Mesendoderm (in vitro differentiated cells): ENCODE results near the gene CHIT1.
"Not testable (repeated sequence)": the region's sequence is repeated elsewhere in the genome, so short reads cannot be mapped to it uniquely, and the experiment has no call there.

Source experiments
- DNase-seq: peaks from one replicate; pipeline ENCODE4 v3.0.0; 2013
- H2AK5ac ChIP-seq: 2 replicates; pipeline ENCODE4 v1.6.1; 2013; ENCODE audit warnings: low read length, inconsistent platforms
- H2BK120ac ChIP-seq: 2 replicates; pipeline ENCODE4 v1.6.1; 2013; ENCODE audit warnings: low read depth, mild to moderate bottlenecking, low read length, moderate library complexity, mixed read lengths
- H2BK15ac ChIP-seq: replicated peaks from 2 replicates; pipeline ENCODE4 v1.6.1; 2013; ENCODE audit warnings: low read depth, mild to moderate bottlenecking, moderate library complexity
- H2BK5ac ChIP-seq: 2 replicates; pipeline ENCODE4 v1.6.1; 2013; ENCODE audit warnings: low read length, inconsistent platforms
- H3K18ac ChIP-seq: 2 replicates; pipeline ENCODE4 v1.6.1; 2013; ENCODE audit warnings: mild to moderate bottlenecking, low read length, mixed read lengths
- H3K23ac ChIP-seq: one replicate; pipeline ENCODE4 v1.6.1; 2013; ENCODE audit warnings: low read length
- H3K27ac ChIP-seq: 2 replicates; pipeline ENCODE4 v1.5.1; 2013; ENCODE audit warnings: low read depth, mild to moderate bottlenecking, inconsistent platforms, low read length, moderate library complexity
- H3K27me3 ChIP-seq: 2 replicates; pipeline ENCODE4 v1.6.1; 2013; ENCODE audit warnings: low read length, control low read depth, mild to moderate bottlenecking, inconsistent platforms; ENCODE audit not compliant: insufficient read depth, poor library complexity
- H3K36me3 ChIP-seq: 2 replicates; pipeline ENCODE4 v1.6.1; 2013; ENCODE audit warnings: low read length, inconsistent platforms; ENCODE audit not compliant: control insufficient read depth, insufficient read depth
- H3K4ac ChIP-seq: one replicate; pipeline ENCODE4 v1.6.1; 2013; ENCODE audit warnings: low read depth, mild to moderate bottlenecking, low read length, moderate library complexity
- H3K4me1 ChIP-seq: 2 replicates; pipeline ENCODE4 v1.6.1; 2013; ENCODE audit warnings: low read depth, low read length, inconsistent platforms; ENCODE audit not compliant: control insufficient read depth
- H3K4me2 ChIP-seq: 2 replicates; pipeline ENCODE4 v1.6.1; 2013; ENCODE audit warnings: low read length
- H3K4me3 ChIP-seq: 2 replicates; pipeline ENCODE4 v1.5.1; 2013; ENCODE audit warnings: mild to moderate bottlenecking, low read length
- H3K56ac ChIP-seq: one replicate; pipeline ENCODE4 v1.6.1; 2013; ENCODE audit warnings: low read length
- H3K79me1 ChIP-seq: 2 replicates; pipeline ENCODE4 v1.6.1; 2013; ENCODE audit warnings: low read length, inconsistent platforms
- H3K79me2 ChIP-seq: 2 replicates; pipeline ENCODE4 v1.6.1; 2013; ENCODE audit warnings: mild to moderate bottlenecking, low read length; ENCODE audit not compliant: control insufficient read depth, insufficient read depth
- H3K9ac ChIP-seq: 2 replicates; pipeline ENCODE4 v1.6.1; 2013; ENCODE audit warnings: low read length, inconsistent platforms
- H4K5ac ChIP-seq: one replicate; pipeline ENCODE4 v1.6.1; 2013; ENCODE audit warnings: low read length
- H4K8ac ChIP-seq: one replicate; pipeline ENCODE4 v1.6.1; 2013; ENCODE audit warnings: low read depth, mild to moderate bottlenecking, control low read depth, low read length, moderate library complexity
- WGBS: extraction: QIAGEN DNeasy Blood & Tissue Kit; methylation state at CpG from one replicate; pipeline ENCODE4 v1.1.7; 2013; ENCODE audit warnings: low lambda C conversion rate, missing lambda C conversion rate; ENCODE audit not compliant: insufficient coverage; ENCODE audit errors: extremely low coverage; 5-methylcytosine and 5-hydroxymethylcytosine counted together

Gene CHIT1

GRCh38 chr1:203241708-203242107 is 12.2 kb upstream of the CHIT1 start:
- H2AK5ac ChIP-seq, H3K4ac ChIP-seq, H3K9ac ChIP-seq, H2BK15ac ChIP-seq, H3K23ac ChIP-seq, H3K4me1 ChIP-seq, H2BK5ac ChIP-seq, H4K5ac ChIP-seq, DNase-seq, H4K8ac ChIP-seq, H3K79me2 ChIP-seq, H3K27me3 ChIP-seq, H3K4me2 ChIP-seq, H3K79me1 ChIP-seq, H2BK120ac ChIP-seq, H3K56ac ChIP-seq, H3K4me3 ChIP-seq, H3K18ac ChIP-seq, H3K27ac ChIP-seq, H3K36me3 ChIP-seq: not testable (repeated sequence)
- no CpG with 5 or more reads among the region's 5 CpGs for WGBS

GRCh38 chr1:203239526-203240305 is 10.2 kb upstream of the CHIT1 start:
- no peak overlapping the region for H2BK5ac ChIP-seq
- H3K36me3 ChIP-seq: no peaks in the 10 kb centered on the region
- H3K79me1 ChIP-seq: no peaks in the 10 kb centered on the region
- WGBS: no CpG with 5 or more reads among the region's 5 CpGs
- no peak overlapping the region for H3K56ac ChIP-seq
- H4K5ac ChIP-seq: no peak overlapping the region
- H3K27me3 ChIP-seq: no peaks in the 10 kb centered on the region
- H3K4ac ChIP-seq: no peak overlapping the region
- no peak overlapping the region for H3K18ac ChIP-seq
- H3K9ac ChIP-seq: no peak overlapping the region
- H2BK120ac ChIP-seq: no peak overlapping the region
- no peak overlapping the region for H3K23ac ChIP-seq
- DNase-seq: no peak
- no peaks in the 10 kb centered on the region for H3K4me1 ChIP-seq
- H3K79me2 ChIP-seq: no peaks in the 10 kb centered on the region
- H3K4me2 ChIP-seq: no peak overlapping the region
- no peak overlapping the region for H3K4me3 ChIP-seq
- no peak overlapping the region for H2BK15ac ChIP-seq
- H3K27ac ChIP-seq: no peak overlapping the region
- no peak overlapping the region for H4K8ac ChIP-seq
- no peak overlapping the region for H2AK5ac ChIP-seq

- H3K23ac ChIP-seq: no peak overlapping the region
- no peak overlapping the region for H3K18ac ChIP-seq
- H2BK15ac ChIP-seq: no peak overlapping the region
- no peaks in the 10 kb centered on the region for H3K79me2 ChIP-seq
- H3K79me1 ChIP-seq: no peaks in the 10 kb centered on the region
- no peak overlapping the region for H3K4me3 ChIP-seq
- H3K4ac ChIP-seq: no peak overlapping the region
- DNase-seq: no peak
- no peak overlapping the region for H3K4me2 ChIP-seq
- no peak overlapping the region for H2BK120ac ChIP-seq
- no peak overlapping the region for H2BK5ac ChIP-seq
- H3K36me3 ChIP-seq: no peaks in the 10 kb centered on the region
- no CpG with 5 or more reads among the region's 4 CpGs for WGBS
- H2AK5ac ChIP-seq: no peak overlapping the region
- H3K27ac ChIP-seq: no peak overlapping the region
- no peaks in the 10 kb centered on the region for H3K4me1 ChIP-seq
- H3K27me3 ChIP-seq: no peaks in the 10 kb centered on the region
- H4K5ac ChIP-seq: no peak overlapping the region
- no peak overlapping the region for H3K56ac ChIP-seq
- no peak overlapping the region for H4K8ac ChIP-seq
- no peak overlapping the region for H3K9ac ChIP-seq
Measured at GRCh38 chr1:203239081-203239480, 9.6 kb upstream of the CHIT1 start.

GRCh38 chr1:203238535-203238934 is 9.1 kb upstream of the CHIT1 start:
- H3K56ac ChIP-seq: no peak overlapping the region
- no peak overlapping the region for H3K4me2 ChIP-seq
- no peaks in the 10 kb centered on the region for H3K79me2 ChIP-seq
- no peak overlapping the region for H4K8ac ChIP-seq
- no peak overlapping the region for H3K27ac ChIP-seq
- H3K18ac ChIP-seq: no peak overlapping the region
- no peak overlapping the region for H2BK15ac ChIP-seq
- H4K5ac ChIP-seq: no peak overlapping the region
- H3K79me1 ChIP-seq: no peaks in the 10 kb centered on the region
- H2BK120ac ChIP-seq: no peak overlapping the region
- no peak overlapping the region for H3K4me3 ChIP-seq
- no peaks in the 10 kb centered on the region for H3K36me3 ChIP-seq
- no peak overlapping the region for H2BK5ac ChIP-seq
- no peak overlapping the region for H2AK5ac ChIP-seq
- no peak overlapping the region for H3K9ac ChIP-seq
- no peaks in the 10 kb centered on the region for H3K4me1 ChIP-seq
- no peak overlapping the region for H3K23ac ChIP-seq
- DNase-seq: no peak
- no peaks in the 10 kb centered on the region for H3K27me3 ChIP-seq
- H3K4ac ChIP-seq: no peak overlapping the region

GRCh38 chr1:203234901-203235300 is 5.4 kb upstream of the CHIT1 start:
- H2AK5ac ChIP-seq, H3K4me1 ChIP-seq, H3K23ac ChIP-seq, H3K36me3 ChIP-seq, DNase-seq, H3K18ac ChIP-seq, H3K79me2 ChIP-seq, H2BK120ac ChIP-seq, H2BK5ac ChIP-seq, H3K9ac ChIP-seq, H3K27me3 ChIP-seq, H3K56ac ChIP-seq, H3K79me1 ChIP-seq, H3K4ac ChIP-seq, H2BK15ac ChIP-seq, H3K27ac ChIP-seq, H3K4me2 ChIP-seq, H4K5ac ChIP-seq, H4K8ac ChIP-seq, H3K4me3 ChIP-seq: not testable (repeated sequence)
- WGBS: no CpG with 5 or more reads among the region's 7 CpGs

GRCh38 chr1:203228670-203229069 is 803 bp downstream of the CHIT1 start:
- Histone ChIP-seq H3K27me3 (no peaks in the 10 kb centered on the region), H3K23ac (no peak overlapping the region), H4K5ac (no peak overlapping the region), H2AK5ac (no peak overlapping the region), H3K4ac (no peak overlapping the region), H3K18ac (no peak overlapping the region), H4K8ac (no peak overlapping the region), H2BK120ac (no peak overlapping the region), H3K79me1 (no peaks in the 10 kb centered on the region), H2BK5ac (no peak overlapping the region), H3K4me3 (no peak overlapping the region), H3K27ac (no peak overlapping the region), H3K4me1 (peaks cover 4% of the 10 kb centered on the region), H3K9ac (no peak overlapping the region), H3K36me3 (no peaks in the 10 kb centered on the region), H3K56ac (no peak overlapping the region), H3K4me2 (no peak overlapping the region), H2BK15ac (no peak overlapping the region), H3K79me2 (no peaks in the 10 kb centered on the region)
- DNase-seq: no peak
- no CpG with 5 or more reads among the region's 4 CpGs for WGBS
